Stimulated activated naive CD8-positive, alpha-beta T cell treated with anti-CD3 and anti-CD28 coated beads, Interleukin-15, amount 100 ng/mL, for 72 hours (primary cell): Measurements from ENCODE around the gene HEPN1.

Experiments
- ATAC-seq: fragments of 150-1000 bp; cut with Tn5 transposase; 2 replicates; pipeline ENCODE4 v1.10.0; 2021; ENCODE audit warnings: mild to moderate bottlenecking, moderate library complexity
- DNase-seq, 2 donors: peaks; one replicate each; pipeline ENCODE4 v3.0.0; 2021 to 2022
- H3K27ac Mint-ChIP-seq, 2 donors: one replicate each; pipeline ENCODE4 v1.8.0; 2022; ENCODE audit warnings: mild to moderate bottlenecking in 2 of 2, mixed read lengths in 2 of 2, moderate library complexity in 2 of 2
- H3K27me3 Mint-ChIP-seq: one replicate; pipeline ENCODE4 v1.8.0; 2022; ENCODE audit warnings: mixed read lengths
- H3K4me1 Mint-ChIP-seq: one replicate; pipeline ENCODE4 v1.8.0; 2022; ENCODE audit warnings: mild to moderate bottlenecking, mixed read lengths
- H3K4me3 Mint-ChIP-seq, 2 donors: one replicate each; pipeline ENCODE4 v1.8.0; 2022; ENCODE audit warnings: mild to moderate bottlenecking in 2 of 2, mixed read lengths in 2 of 2, moderate library complexity in 1 of 2
- H3K9me3 Mint-ChIP-seq, 2 donors: one replicate each; pipeline ENCODE4 v1.8.0; 2022; ENCODE audit warnings: mixed read lengths in 2 of 2

Gene HEPN1

GRCh38 chr11:124917115-124917637 is 1.9 kb upstream of the HEPN1 start:
- H3K4me3 Mint-ChIP-seq = no peak overlapping the region
- DNase-seq (no peak), ATAC-seq (no peak)
- peaks cover 5% of the 10 kb centered on the region for H3K4me1 Mint-ChIP-seq
- H3K27ac Mint-ChIP-seq = no peak overlapping the region
- peaks cover 5% of the 10 kb centered on the region in 2 donors for H3K9me3 Mint-ChIP-seq
- H3K27me3 Mint-ChIP-seq = no peaks in the 10 kb centered on the region

- H3K27ac Mint-ChIP-seq = no peak overlapping the region
- H3K27me3 Mint-ChIP-seq = no peaks in the 10 kb centered on the region
- peaks cover 19% of the 10 kb centered on the region for H3K4me1 Mint-ChIP-seq
- no peak for ATAC-seq
- no peak overlapping the region for H3K4me3 Mint-ChIP-seq
- DNase-seq = no peak
- H3K9me3 Mint-ChIP-seq = no peaks in the 10 kb centered on the region
Observed at GRCh38 chr11:124919898-124920297, 848 bp downstream of the HEPN1 start.

- H3K27me3 Mint-ChIP-seq = no peaks in the 10 kb centered on the region
- H3K9me3 Mint-ChIP-seq = no peaks in the 10 kb centered on the region
- H3K27ac Mint-ChIP-seq = no peak overlapping the region
- DNase-seq (no peak), ATAC-seq (no peak)
- H3K4me3 Mint-ChIP-seq = peak overlapping the region in 1 of 2 donors; percentile 58
- peaks cover 19% of the 10 kb centered on the region for H3K4me1 Mint-ChIP-seq
Observed at GRCh38 chr11:124920356-124920755, 1.3 kb downstream of the HEPN1 start.

DNA sequence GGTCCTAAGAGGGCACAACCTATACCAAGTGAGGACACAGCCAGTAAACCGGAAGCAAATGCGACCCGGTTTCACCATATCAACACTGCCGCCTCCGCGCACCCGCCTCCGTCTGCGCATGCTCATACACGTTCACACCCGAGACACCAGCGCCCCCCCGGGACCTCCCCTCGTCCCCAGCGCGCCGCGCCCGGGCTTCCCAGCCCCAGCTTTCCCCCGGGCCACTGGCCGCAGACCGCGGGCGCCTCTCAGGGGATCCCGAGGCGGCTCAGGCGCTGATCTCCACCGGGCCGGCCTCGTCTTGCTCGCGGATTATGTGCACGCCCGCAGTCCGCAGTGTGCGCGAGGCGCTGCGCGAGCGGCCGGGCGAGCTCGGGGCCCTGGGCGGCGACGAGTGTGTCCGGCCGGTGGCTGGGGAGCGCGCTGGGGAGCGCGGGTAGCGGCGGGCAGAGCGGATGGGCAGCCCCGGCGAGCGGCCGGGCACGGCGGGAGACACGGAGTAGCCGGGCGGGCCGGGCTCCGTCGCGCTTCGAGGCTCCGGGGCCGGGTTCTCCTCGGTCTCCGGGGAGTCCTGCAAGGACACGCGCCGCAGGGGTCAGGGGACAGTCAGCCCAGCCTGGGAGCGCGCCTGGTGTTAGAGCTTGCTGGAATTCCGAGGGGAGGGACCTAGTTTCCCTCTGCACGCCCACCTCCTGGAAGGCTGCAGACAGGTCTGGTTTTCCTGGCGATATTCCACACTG is 2.0 kb downstream of the HEPN1 start:
- Mint-ChIP-seq H3K27ac (no peak overlapping the region), H3K27me3 (no peaks in the 10 kb centered on the region), H3K4me3 (peak overlapping the region; percentile 48 to 58), H3K9me3 (no peaks in the 10 kb centered on the region), H3K4me1 (peaks cover 15% of the 10 kb centered on the region)
- peak; percentile 90 for ATAC-seq
- peak; percentile 83 to 91 for DNase-seq

- DNase-seq (no peak), ATAC-seq (peak; percentile 38)
- Mint-ChIP-seq H3K27ac (no peak overlapping the region), H3K9me3 (no peaks in the 10 kb centered on the region), H3K27me3 (no peaks in the 10 kb centered on the region), H3K4me3 (no peak overlapping the region), H3K4me1 (peaks cover 14% of the 10 kb centered on the region)
Observed at GRCh38 chr11:124922831-124923230, 3.8 kb downstream of the HEPN1 start.

DNA sequence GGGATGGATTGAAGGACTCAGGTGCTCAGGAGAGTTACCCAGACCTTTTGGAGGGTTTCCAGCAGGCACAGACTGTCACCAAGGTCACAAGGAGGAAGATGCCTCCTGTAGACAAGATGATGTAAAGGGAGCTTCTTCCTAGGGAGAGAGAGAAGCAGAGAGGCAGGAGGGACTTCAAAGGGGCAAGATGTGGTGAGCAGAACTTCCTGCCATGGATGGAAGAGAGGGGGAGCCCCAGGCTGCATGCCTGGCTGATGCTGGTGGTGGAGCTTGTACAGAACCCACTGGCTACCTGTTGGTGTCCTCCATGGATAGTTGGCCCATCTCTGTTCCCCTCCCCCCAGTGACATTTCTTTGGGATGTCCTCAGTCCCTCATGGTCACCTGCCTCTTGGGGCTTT is 4.2 kb downstream of the HEPN1 start:
- Mint-ChIP-seq H3K27me3 (no peaks in the 10 kb centered on the region), H3K9me3 (no peaks in the 10 kb centered on the region), H3K4me1 (peaks cover 14% of the 10 kb centered on the region), H3K4me3 (no peak overlapping the region), H3K27ac (no peak overlapping the region)
- DNase-seq = no peak
- ATAC-seq = no peak

- Mint-ChIP-seq H3K4me3 (no peak overlapping the region), H3K4me1 (peaks cover 16% of the 10 kb centered on the region), H3K27me3 (no peaks in the 10 kb centered on the region), H3K9me3 (no peaks in the 10 kb centered on the region), H3K27ac (no peak overlapping the region)
- ATAC-seq (no peak), DNase-seq (no peak)
Observed at GRCh38 chr11:124928942-124929665, 10.1 kb downstream of the HEPN1 start.

DNA sequence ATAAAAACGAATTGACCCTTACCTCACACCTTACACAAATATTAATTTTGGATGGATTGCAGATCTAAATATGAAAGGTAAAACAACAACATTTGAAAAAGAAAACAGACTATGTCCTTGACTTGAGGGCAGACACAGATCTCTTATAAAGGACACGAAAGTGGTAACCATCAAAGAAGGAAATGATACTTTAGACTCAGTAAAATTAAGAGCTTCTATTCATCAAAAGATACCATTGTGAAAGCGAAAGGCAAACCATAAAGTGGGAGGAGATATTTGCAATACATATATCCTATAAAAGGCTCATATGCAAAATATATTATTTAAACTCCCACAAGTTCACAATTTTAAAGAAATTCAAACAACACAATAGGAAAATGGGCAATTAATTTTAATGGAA is 11.7 kb downstream of the HEPN1 start:
- peaks cover 16% of the 10 kb centered on the region for H3K4me1 Mint-ChIP-seq
- DNase-seq (no peak), ATAC-seq (peak; percentile 64)
- no peaks in the 10 kb centered on the region for H3K27me3 Mint-ChIP-seq
- no peaks in the 10 kb centered on the region for H3K9me3 Mint-ChIP-seq
- H3K4me3 Mint-ChIP-seq = no peak overlapping the region
- H3K27ac Mint-ChIP-seq = no peak overlapping the region

- no peak for ATAC-seq
- H3K4me3 Mint-ChIP-seq = no peak overlapping the region
- no peaks in the 10 kb centered on the region for H3K27me3 Mint-ChIP-seq
- no peak for DNase-seq
- H3K4me1 Mint-ChIP-seq = peaks cover 16% of the 10 kb centered on the region
- no peaks in the 10 kb centered on the region for H3K9me3 Mint-ChIP-seq
- H3K27ac Mint-ChIP-seq = no peak overlapping the region
Observed at GRCh38 chr11:124934862-124935547, 16.0 kb downstream of the HEPN1 start.

DNA sequence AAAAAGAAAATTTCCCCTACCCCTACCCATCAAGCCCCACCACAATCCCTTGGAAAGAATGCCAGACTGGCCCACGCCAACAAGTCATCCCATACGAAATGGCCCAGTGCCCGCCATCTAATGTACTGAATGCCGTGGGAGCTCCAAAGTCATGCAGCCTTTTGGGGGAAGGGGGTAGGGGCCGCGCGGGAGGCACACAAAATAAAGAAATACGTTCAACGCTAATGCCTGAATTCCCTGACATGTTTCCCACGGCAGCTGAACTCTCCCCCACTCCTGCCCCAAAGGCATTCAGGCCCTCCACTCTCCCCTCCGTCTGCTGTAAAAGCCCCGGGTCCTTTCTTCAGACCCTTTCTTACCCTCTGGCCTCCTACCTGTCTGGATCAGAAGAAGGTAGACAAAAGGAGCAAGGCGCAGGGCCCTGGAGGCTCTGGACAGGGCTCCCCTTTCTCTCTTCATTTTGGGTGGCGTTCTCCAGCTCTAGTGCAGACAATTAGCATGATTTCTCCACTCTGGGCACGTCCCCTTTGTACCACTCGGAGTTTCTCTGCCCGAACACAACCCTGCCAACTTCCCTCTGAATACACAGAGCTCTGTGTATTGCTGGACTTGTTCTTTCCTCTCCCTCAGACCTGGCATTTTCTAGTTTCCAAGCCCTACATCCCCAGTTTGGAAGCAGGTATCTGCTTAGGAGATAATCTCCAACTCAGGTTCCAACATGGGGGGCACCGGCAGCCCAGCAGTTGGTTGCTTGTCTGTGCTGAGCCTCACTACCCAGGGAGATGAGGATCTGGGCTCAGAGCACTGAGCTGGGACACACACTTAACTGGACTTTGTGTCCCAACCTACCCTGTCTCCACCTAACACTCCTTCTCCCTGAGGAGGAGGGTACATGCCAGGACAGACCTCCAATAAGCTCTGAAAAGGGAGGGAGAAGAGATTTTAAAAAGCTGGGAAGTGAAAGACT is 16.8 kb downstream of the HEPN1 start, which contains the start of gene HEPACAM:
HEPACAM (minus strand) TSS at position 500 of the 967 bp plus-strand sequence; CDS start at position 459, 41 bp downstream.
- H3K4me1 Mint-ChIP-seq = peaks cover 7% of the 10 kb centered on the region
- DNase-seq (no peak), ATAC-seq (no peak)
- peak within 1 kb of the TSS in 1 of 2 donors; percentile 47 for H3K27ac Mint-ChIP-seq
- H3K4me3 Mint-ChIP-seq = no peak within 1 kb of the TSS
- H3K27me3 Mint-ChIP-seq = no peaks in the 10 kb centered on the region
- H3K9me3 Mint-ChIP-seq = no peaks in the 10 kb centered on the region

DNA sequence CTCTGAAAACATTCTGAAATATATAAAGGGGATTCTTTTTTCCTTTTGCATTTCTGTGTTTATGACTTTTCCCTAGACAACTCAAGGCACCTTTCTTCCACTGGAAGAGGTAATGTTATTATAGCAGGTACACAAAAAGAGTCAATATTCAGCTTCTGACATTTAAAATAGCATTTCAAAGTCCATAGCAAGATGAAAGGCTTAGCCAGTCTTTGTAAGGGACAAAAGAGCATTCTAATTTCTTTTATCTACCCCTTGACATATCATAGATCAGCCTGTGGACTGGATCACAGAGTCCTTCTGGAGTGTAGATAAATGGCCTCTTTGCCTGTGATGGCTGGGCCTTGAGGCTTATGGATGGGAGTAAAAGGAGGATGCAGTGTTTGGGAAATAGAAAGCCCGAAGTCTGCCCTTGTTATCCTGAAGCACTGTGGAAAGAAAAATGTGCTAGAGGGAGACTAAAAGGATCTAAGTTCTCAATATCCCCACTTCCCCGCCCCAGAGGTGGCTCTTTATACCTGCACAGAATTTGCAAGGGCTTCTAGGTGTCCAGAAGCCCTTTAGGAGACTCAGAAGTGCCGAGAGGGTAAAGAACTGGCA is 18.4 kb downstream of the HEPN1 start:
- DNase-seq (no peak), ATAC-seq (no peak)
- H3K4me3 Mint-ChIP-seq = no peak overlapping the region
- no peak overlapping the region for H3K27ac Mint-ChIP-seq
- H3K27me3 Mint-ChIP-seq = no peaks in the 10 kb centered on the region
- H3K4me1 Mint-ChIP-seq = peaks cover 6% of the 10 kb centered on the region
- H3K9me3 Mint-ChIP-seq = no peaks in the 10 kb centered on the region

GRCh38 chr11:124938206-124938765 is 19.2 kb downstream of the HEPN1 start:
- no peak for ATAC-seq
- Mint-ChIP-seq H3K4me1 (peaks cover 14% of the 10 kb centered on the region), H3K27me3 (no peaks in the 10 kb centered on the region), H3K4me3 (no peak overlapping the region), H3K27ac (no peak overlapping the region), H3K9me3 (no peaks in the 10 kb centered on the region)
- no peak for DNase-seq

DNA sequence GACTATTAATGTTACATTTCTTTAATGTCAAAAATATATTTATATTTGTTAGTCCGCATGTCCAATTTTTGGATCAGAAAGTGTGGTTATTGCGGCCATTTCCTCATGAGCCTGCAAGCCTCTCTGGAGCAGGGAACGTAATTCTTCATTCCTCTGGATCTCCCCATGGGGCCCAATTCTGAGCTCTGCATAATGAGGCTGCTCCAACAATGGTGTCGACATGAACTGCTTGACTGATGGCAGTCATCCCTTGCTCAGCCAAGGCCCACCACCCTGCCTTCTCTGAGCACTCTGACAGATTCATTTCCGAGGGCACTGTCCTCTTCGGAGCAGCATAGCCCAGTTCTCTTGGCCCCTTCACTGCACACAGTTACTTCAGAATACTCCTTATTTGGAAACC is 19.9 kb downstream of the HEPN1 start:
- ATAC-seq = no peak
- H3K27ac Mint-ChIP-seq = no peak overlapping the region
- no peaks in the 10 kb centered on the region for H3K27me3 Mint-ChIP-seq
- H3K4me1 Mint-ChIP-seq = peaks cover 21% of the 10 kb centered on the region
- no peak for DNase-seq
- no peaks in the 10 kb centered on the region for H3K9me3 Mint-ChIP-seq
- H3K4me3 Mint-ChIP-seq = no peak overlapping the region

GRCh38 chr11:124941703-124942102 is 22.7 kb downstream of the HEPN1 start:
- peaks cover 26% of the 10 kb centered on the region for H3K4me1 Mint-ChIP-seq
- no peaks in the 10 kb centered on the region for H3K27me3 Mint-ChIP-seq
- H3K9me3 Mint-ChIP-seq = no peaks in the 10 kb centered on the region
- DNase-seq = no peak
- no peak overlapping the region for H3K4me3 Mint-ChIP-seq
- H3K27ac Mint-ChIP-seq = no peak overlapping the region
- ATAC-seq = no peak
